Activated T-cell treated with anti-CD3 and anti-CD28 coated beads for 24 hours (primary cell): ENCODE data around the gene SLC43A3.
"Not testable (repeated sequence)": the region's sequence is repeated elsewhere in the genome, so short reads cannot be mapped to it uniquely, and the experiment has no call there.

ENCODE experiments used
- DNase-seq: peaks from one replicate; pipeline ENCODE4 v3.0.0-alpha.2; 2020; ENCODE audit warnings: low read depth

SLC43A3 gene

DNA sequence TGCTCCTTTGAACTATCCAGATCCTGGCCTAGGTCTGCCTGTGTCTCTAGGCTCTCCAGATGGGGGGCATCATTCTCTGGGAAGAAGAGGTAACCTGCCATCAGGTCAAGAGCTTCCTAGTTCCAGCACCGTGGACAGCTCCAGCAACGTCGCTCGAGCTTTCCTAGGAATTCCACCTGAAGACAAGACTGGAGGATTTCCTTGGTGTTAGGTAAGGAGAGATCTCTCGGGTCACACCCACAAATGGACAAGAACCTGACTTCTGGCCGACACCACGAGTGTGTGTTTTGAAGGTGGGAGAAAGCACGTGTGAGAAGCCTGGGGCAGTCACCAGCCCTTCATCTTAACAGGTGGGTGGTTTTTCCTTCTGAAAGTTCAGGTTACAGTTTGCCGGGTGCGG, 47.2 kb downstream of the SLC43A3 start:
- DNase-seq, result no peak

GRCh38 chr11:57378186-57378585, 48.7 kb downstream of the SLC43A3 start:
- no peak for DNase-seq

- DNase-seq, result no peak
Observed at GRCh38 chr11:57377107-57377506, 49.8 kb downstream of the SLC43A3 start.

DNA sequence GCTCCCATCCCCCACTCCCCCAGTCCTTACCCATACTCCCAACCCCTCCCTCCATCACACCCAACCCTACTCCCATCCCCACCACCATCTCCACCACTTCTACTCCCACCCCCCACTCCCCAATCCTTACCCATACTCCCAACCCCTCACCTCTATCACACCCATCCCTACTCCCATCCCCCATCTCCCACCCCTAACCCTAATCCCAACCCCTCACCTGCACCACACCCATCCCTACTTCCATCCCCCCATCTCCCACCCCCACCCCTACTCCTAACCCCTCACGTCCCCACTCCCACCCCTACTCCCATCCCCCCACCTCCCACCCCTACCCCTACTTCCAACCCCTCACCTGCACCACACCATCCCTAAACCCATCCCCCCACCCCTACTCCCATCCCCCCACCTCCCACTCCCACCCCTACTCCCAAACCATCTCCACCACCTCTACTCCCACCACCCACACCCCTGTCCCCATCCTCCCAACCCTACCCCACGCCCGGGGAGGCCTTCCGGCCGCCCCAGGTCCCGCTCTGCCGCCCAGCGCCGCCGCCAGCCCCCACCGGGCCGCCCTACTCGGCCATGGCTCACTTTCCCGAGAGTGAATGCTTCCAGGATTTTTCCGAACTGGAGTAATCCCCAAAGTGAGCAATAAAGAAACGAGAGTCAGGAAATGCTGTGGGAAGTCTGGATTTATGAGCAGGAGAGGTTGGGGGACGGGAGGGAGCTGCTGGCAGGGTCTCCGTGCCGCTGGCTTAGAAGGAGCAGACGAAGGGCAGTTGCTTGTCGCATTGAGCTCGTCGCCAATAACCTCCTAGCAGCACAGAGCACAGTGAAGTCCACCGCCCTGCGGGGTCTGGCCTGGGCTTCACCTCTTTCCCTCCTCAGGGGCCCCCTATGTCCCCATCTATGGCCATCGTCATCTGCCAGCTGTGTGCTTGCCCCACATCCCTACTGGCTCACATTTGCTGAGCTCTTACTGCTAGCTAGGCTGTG, 50.5 kb downstream of the SLC43A3 start:
- no peak for DNase-seq

DNA sequence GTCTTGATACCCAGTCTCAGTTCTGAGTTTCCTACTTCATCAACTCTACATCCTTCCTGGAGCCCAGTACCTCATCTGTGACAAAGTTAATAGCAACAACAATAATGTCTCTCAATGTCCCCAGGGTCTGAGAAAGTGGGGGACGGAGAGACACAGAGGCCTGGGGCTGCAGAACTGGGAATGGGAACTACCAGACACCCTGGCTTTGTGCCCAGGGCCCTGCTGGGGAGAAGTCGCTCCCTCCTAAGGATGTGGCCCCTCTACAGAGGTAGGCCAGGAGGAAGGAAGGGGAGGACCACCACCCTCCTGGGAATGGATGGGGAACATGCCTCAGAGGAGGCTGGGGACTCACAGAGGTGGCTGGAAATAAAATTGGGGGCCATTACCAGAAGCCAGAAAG, 51.4 kb downstream of the SLC43A3 start:
- no peak for DNase-seq

- DNase-seq, result no peak
Observed at GRCh38 chr11:57374966-57375365, 52.0 kb downstream of the SLC43A3 start.

- no peak for DNase-seq
Observed at GRCh38 chr11:57373146-57373545, 53.8 kb downstream of the SLC43A3 start.

DNA sequence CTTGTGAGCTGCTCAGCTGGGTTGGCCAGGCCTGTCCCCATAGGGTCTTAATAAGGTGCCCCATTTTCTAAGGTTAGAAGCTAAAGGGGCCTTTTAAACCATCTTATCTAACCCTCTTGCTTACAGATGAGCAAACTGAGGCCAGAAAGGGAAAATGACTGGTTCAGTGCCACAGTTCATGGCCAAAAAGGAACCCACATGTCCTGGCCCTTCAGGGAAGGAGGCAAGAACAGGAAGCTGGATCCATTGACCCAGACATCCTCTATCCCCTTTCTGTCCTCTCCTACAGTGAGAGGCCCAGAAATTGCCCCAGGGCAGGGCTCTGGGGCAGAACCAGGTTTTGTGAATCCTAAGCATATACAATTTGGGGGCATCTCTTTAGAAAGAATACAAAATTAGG, 56.0 kb downstream of the SLC43A3 start:
- no peak for DNase-seq

- DNase-seq, result no peak
Observed at GRCh38 chr11:57370251-57370650, 56.7 kb downstream of the SLC43A3 start.

DNA sequence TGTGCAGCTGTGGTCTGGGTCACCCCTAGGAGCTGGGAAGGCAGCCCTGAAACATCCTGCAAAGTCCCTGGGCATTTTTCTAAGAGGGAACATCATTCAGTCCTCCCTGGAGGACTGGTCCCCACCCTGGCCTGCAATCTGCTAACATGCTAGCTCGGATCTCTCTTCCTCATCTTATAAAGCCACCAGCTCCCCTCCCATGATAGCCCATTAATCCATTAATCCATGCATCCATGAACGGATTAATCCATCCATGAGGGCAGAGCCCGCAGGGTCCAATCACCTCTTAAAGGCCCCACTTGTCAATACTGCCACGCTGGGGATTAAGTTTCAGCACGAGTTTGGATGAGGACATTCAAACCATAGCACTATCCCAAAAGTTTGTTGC, 58.1 kb downstream of the SLC43A3 start:
- DNase-seq, result no peak

DNA sequence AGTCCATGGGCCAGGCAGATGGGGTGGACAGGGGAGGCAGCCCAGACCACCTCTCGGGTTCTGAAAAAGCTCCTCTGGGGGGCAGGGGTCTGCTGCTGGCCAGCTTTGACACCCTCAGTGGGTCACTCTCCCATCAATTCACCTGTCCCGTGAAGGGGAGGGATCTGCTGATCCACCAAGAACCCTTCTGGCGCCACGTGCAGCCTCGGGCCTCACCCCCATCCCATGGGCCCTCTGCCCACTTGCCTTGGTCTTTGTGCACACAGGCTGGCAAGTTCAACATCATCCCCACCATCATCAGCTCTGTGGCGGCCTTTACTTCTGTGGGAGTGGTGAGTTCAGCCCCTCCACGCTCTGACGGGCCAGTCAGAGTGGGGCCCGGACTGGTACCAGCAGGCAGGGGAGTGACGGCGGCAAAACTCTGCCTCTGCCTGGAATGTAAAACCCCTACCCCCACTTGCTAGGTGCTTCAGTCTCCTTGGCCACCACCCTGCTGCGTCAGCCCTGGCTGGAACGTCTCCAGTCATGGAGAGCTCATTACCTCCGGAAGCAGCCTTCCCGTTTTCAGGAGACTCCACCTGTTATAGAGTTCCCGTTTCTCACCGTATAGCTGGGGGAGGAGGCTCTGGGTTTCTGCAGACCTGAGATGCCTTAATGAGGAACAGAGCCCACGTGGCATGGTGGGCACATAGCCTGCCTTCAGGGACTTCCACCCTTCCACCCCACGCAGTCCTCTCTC, 58.6 kb downstream of the SLC43A3 start:
- DNase-seq, result no peak

GRCh38 chr11:57364851-57365660, 61.9 kb downstream of the SLC43A3 start:
- DNase-seq, result no peak

GRCh38 chr11:57363131-57364080, 63.5 kb downstream of the SLC43A3 start:
- DNase-seq, result no peak

DNA sequence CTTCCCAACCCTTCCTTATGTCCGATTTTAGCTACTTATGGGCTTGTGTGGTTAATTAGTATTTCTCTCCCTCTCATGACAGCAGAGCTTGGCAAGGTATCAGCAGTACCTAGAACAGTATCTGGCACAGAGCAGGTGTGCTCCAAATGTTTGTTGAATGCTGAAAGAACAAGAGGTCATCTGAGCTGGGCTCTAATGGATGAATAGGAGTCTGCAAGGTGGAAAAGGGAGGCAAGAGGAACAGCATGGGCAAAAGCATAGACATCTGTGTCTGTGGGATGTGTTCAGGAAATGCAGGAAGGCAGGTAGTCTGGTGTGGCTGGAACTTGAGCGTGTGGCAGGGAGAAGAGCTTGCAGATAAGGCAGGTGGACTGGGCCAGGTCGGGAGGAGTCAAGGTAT, 65.0 kb downstream of the SLC43A3 start:
- no peak for DNase-seq

- DNase-seq, result not testable (repeated sequence)
Observed at GRCh38 chr11:57361420-57361819, 65.5 kb downstream of the SLC43A3 start.

- DNase-seq, result no peak
Observed at GRCh38 chr11:57360991-57361390, 65.9 kb downstream of the SLC43A3 start.

GRCh38 chr11:57359896-57360690, 66.8 kb downstream of the SLC43A3 start:
- DNase-seq, result no peak

GRCh38 chr11:57359396-57359795, 67.5 kb downstream of the SLC43A3 start:
- DNase-seq, result no peak

DNA sequence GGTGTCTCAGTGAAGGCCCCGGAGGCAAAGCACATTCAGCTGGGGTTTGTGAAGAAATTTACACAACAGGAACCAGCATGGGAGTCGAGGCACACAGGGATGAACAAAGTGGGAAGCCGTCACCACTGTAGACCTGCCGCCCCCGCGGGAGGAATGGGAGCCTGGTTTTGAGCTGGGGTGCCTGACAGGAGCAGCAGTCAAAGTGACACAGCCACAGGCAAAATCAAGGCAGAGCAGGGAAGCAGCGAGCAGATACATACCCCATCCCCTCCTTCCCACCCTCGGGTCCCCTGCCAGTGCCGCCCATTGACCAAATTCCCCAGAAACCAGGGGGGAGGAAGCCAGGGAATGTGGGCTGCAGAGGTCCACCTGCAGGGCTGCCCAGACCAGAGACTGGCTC, 67.9 kb downstream of the SLC43A3 start:
- no peak for DNase-seq

DNA sequence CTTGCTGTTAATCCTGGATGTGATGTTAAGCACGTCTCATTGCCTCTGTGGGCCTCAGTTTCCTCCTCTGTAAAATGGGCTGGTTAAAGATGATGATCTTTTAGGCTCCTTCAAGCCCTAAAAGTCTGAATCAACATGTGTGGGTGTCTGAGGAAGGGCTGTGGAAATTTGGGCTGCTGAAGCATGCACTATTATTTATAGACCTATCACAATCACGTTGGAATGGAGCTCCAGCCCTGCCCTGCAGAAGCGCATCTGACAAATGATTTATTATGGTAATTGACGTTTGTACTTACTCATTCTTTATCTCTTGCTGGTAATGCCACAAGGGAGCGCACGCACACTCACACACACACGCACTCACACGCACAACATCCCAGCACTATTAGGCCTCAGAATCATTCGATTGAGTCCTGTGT, 68.4 kb downstream of the SLC43A3 start:
- DNase-seq, result no peak
